ENCODE data around the gene LCOR.

The LCOR gene

DNA sequence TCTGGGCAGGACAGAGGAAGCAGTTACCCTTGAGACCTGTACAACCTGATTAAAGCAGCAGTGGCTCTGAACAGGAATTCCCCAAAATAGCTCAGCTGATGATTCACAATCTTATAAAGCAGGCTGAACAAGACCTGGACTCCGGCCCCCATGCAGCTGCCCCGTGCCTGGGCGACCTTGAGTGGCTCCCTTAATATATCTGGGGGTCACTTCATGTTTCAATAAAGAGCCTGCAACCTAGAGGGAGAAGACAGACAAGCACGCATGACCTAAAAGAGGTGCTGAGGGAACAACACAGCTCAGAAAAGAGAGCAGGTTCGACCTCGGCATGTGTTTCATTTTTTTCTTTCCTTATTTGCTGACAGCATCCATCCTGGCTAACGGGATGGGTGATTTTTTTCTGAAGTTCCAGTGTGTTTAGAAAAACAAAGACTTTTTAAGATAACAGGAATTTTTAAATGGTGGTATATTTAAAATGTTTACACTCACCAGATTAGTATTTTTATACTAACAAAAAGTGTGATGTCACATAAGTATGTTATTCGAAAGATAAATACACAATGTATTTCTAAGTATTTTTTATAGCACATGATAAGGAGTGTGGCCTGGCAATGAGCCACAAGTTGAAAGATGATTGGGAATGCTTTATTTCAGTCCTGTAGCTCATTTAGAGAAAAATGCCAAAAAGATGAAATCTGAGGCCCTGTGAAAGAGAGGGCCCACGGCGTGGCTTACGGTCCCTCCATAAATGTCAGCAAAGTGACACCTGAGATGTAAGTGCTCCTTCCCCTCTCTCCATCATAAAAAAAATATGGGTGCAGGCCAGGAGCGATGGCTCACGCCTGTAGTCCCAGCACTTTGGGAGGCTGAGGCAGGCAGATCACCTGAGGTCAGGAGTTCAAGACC lies 192.3 kb downstream of the LCOR start:
- ATAC-seq (ENCODE audit: low read depth) (peak; percentile 82), DNase-seq (ENCODE audit: low spot score) (no peak)
- no peaks in the 10 kb centered on the region for H3K9me3 ChIP-seq (ENCODE audit: severe bottlenecking)
- H3K4me1 ChIP-seq (ENCODE audit: insufficient read depth, poor library complexity, severe bottlenecking), result peaks cover 9% of the 10 kb centered on the region
- TF ChIP-seq, protein P1, sequence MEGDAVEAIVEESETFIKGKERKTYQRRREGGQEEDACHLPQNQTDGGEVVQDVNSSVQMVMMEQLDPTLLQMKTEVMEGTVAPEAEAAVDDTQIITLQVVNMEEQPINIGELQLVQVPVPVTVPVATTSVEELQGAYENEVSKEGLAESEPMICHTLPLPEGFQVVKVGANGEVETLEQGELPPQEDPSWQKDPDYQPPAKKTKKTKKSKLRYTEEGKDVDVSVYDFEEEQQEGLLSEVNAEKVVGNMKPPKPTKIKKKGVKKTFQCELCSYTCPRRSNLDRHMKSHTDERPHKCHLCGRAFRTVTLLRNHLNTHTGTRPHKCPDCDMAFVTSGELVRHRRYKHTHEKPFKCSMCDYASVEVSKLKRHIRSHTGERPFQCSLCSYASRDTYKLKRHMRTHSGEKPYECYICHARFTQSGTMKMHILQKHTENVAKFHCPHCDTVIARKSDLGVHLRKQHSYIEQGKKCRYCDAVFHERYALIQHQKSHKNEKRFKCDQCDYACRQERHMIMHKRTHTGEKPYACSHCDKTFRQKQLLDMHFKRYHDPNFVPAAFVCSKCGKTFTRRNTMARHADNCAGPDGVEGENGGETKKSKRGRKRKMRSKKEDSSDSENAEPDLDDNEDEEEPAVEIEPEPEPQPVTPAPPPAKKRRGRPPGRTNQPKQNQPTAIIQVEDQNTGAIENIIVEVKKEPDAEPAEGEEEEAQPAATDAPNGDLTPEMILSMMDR (IDR thresholded peaks at IDR 0.05; ENCODE audit: poor library complexity, severe bottlenecking), result no peak
- no peak overlapping the region for H3K27ac ChIP-seq (ENCODE audit: poor library complexity, severe bottlenecking)
- no peaks in the 10 kb centered on the region for H3K27me3 ChIP-seq (ENCODE audit: insufficient read depth, poor library complexity, severe bottlenecking)
- H3K36me3 ChIP-seq (ENCODE audit: low read depth), result no peaks in the 10 kb centered on the region
- H3K4me3 ChIP-seq (ENCODE audit: severe bottlenecking), result no peak overlapping the region

DNA sequence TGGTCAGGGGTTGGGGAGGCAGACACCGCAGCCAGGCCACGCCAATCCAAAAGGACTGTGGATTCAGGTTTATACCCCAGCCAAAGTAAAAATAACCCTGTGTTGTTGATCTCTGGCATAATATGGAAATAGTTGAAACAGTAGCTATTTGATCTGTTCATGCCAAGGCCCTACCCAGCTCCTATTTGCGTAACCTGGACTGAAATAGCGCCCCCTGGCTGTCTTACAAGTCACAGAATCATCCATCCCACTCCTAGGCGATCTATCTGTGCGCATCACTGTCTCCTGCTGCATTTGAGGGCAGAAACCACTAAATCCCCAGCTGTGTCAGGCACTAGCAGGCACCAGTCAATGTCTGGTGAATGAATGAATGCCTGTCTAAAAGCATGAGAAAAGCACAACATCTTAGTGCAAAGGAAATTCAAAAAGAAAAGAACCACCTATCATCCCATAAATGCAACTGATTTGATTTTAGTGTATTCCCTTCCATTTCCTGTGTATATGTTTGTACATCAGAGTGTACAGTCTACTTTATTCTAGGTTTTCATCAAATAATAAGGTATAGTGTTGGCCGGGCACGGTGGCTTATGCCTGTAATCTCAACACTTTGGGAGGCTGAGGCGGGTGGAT lies 193.6 kb downstream of the LCOR start:
- Histone ChIP-seq H3K4me3 (ENCODE audit: severe bottlenecking) (no peak overlapping the region), H3K9me3 (ENCODE audit: severe bottlenecking) (no peaks in the 10 kb centered on the region), H3K4me1 (ENCODE audit: insufficient read depth, poor library complexity, severe bottlenecking) (peaks cover 9% of the 10 kb centered on the region), H3K27ac (ENCODE audit: poor library complexity, severe bottlenecking) (no peak overlapping the region), H3K36me3 (ENCODE audit: low read depth) (no peaks in the 10 kb centered on the region), H3K27me3 (ENCODE audit: insufficient read depth, poor library complexity, severe bottlenecking) (no peaks in the 10 kb centered on the region)
- ATAC-seq (ENCODE audit: low read depth) (no peak), DNase-seq (ENCODE audit: low spot score) (no peak)
- TF ChIP-seq, protein P1 (IDR thresholded peaks at IDR 0.05; ENCODE audit: poor library complexity, severe bottlenecking), result peak; percentile 56

DNA sequence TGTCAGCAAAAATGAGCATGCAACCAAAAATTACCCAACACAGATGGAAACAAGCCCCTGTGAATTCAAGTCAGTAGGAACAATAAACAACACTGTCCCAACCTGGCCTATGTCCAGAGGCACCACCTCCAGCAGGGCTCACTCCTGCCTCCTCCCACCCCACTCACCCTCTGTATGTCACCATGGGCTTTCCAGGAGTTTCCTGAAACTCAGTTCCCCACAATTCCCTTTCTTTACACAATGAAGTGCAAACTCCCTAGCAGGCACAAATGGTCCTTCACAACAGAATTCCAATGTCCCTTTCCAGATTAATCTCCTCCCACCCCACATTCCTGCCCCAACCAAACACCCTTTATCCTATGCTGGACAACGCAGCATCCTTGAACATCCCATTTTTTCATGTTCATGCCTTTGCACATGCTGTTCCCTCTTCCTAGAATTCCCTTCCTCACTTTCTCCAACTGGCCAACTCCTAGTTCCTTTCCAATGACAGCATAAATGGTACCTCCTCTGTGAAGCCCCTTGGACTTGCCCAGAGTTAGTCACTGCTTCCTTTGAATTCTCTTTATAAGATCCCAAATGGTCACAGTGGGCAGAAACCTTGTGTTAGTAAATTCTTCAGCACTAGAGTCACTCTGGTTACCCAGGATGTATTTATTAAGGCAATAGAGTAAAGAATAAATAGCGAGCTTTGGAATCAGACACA lies 196.2 kb downstream of the LCOR start:
- Histone ChIP-seq H3K27me3 (ENCODE audit: insufficient read depth, poor library complexity, severe bottlenecking) (no peaks in the 10 kb centered on the region), H3K4me1 (ENCODE audit: insufficient read depth, poor library complexity, severe bottlenecking) (peaks cover 9% of the 10 kb centered on the region), H3K4me3 (ENCODE audit: severe bottlenecking) (no peak overlapping the region), H3K36me3 (ENCODE audit: low read depth) (no peaks in the 10 kb centered on the region), H3K9me3 (ENCODE audit: severe bottlenecking) (no peaks in the 10 kb centered on the region), H3K27ac (ENCODE audit: poor library complexity, severe bottlenecking) (no peak overlapping the region)
- DNase-seq (ENCODE audit: low spot score) (no peak), ATAC-seq (ENCODE audit: low read depth) (no peak)
- TF ChIP-seq, protein P1 (IDR thresholded peaks at IDR 0.05; ENCODE audit: poor library complexity, severe bottlenecking), result no peak

DNA sequence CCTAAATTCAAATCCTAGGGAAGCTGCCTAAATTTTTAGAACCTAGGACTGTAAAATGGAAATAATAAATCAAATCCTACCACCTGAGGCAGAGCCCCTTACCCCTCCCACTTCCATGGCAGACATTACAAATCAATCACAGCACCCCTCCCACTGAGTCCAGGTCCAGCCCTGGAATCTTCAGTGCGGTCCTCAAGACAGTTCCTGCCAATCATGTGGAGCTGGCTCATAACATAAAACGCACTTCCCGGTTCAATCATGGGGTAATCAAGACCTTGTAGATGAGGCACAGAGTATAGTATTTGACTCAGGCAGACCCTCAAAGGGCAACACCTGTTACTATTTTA lies 196.7 kb downstream of the LCOR start:
- no peaks in the 10 kb centered on the region for H3K9me3 ChIP-seq (ENCODE audit: severe bottlenecking)
- no peaks in the 10 kb centered on the region for H3K36me3 ChIP-seq (ENCODE audit: low read depth)
- peaks cover 7% of the 10 kb centered on the region for H3K4me1 ChIP-seq (ENCODE audit: insufficient read depth, poor library complexity, severe bottlenecking)
- no peak overlapping the region for H3K4me3 ChIP-seq (ENCODE audit: severe bottlenecking)
- DNase-seq (ENCODE audit: low spot score) (no peak), ATAC-seq (ENCODE audit: low read depth) (no peak)
- TF ChIP-seq, protein P1 (IDR thresholded peaks at IDR 0.05; ENCODE audit: poor library complexity, severe bottlenecking), result no peak
- no peaks in the 10 kb centered on the region for H3K27me3 ChIP-seq (ENCODE audit: insufficient read depth, poor library complexity, severe bottlenecking)
- H3K27ac ChIP-seq (ENCODE audit: poor library complexity, severe bottlenecking), result no peak overlapping the region

All from RWPE2 (cell line).